HepG2 (cell line): Measurements from ENCODE around the gene SMIM36. TPM values are rescaled to one million over a fixed set of nuclear protein-coding genes. Genes with fewer than 3 reads are reported as not detected.

ENCODE experiments used
- ATF2 ChIP-seq: sonication (generic); formaldehyde crosslinking; IDR thresholded peaks from 2 replicates; pipeline ENCODE4 v1.4.0; 2020; ENCODE audit warnings: missing genetic modification reagents
- ELF3 ChIP-seq: IDR thresholded peaks from 2 replicates; pipeline ENCODE4 v1.6.1; 2016; ENCODE audit warnings: missing genetic modification reagents, missing compliant biosample characterization
- FIP1L1 ChIP-seq: fragments of 200-400 bp; formaldehyde crosslinking; IDR thresholded peaks from 2 replicates; pipeline ENCODE4 v1.6.1; 2018; ENCODE audit warnings: low read depth, mild to moderate bottlenecking, low read length, moderate library complexity, borderline replicate concordance; ENCODE audit not compliant: insufficient read depth
- FOXP1 ChIP-seq, 2 experiments: fragments of 450-650 bp in 1 of 2; IDR thresholded peaks; 2 replicates each; pipeline ENCODE4 v1.6.1; 2017 to 2018; ENCODE audit warnings: antibody characterized with exemption in 1 of 2
- FOXP4 ChIP-seq: sonication (generic); formaldehyde crosslinking; IDR thresholded peaks from 2 replicates; pipeline ENCODE4 v1.4.0; 2020; ENCODE audit warnings: missing genetic modification reagents
- HOMEZ ChIP-seq: IDR thresholded peaks from 2 replicates; pipeline ENCODE4 v1.6.1; 2016; ENCODE audit warnings: low read depth
- MED1 ChIP-seq: sonication (generic); formaldehyde crosslinking; IDR thresholded peaks from 2 replicates; pipeline ENCODE4 v1.4.0; 2020; ENCODE audit warnings: missing genetic modification reagents
- POLR2A ChIP-seq, 2 experiments: IDR thresholded peaks; 2 replicates each; pipeline ENCODE4 v1.6.1; 2011; ENCODE audit warnings: low read depth in 2 of 2, low read length in 2 of 2, mild to moderate bottlenecking in 1 of 2, moderate library complexity in 1 of 2; ENCODE audit not compliant: insufficient read depth in 1 of 2
- SRSF1 ChIP-seq: fragments of 200-400 bp; formaldehyde crosslinking; optimal IDR thresholded peaks from 2 replicates; pipeline ENCODE3; 2017; ENCODE audit warnings: mild to moderate bottlenecking, low read depth, low read length, moderate library complexity
- SUZ12 ChIP-seq: fragments of 150-350 bp; IDR thresholded peaks from 2 replicates; pipeline ENCODE4 v1.6.1; 2014; ENCODE audit warnings: low read depth, low read length
- ZNF142 ChIP-seq: sonication (generic); formaldehyde crosslinking; IDR thresholded peaks from 2 replicates; pipeline ENCODE4 v1.4.0; 2020; ENCODE audit warnings: missing genetic modification reagents
- ZNF430 ChIP-seq: sonication (generic); formaldehyde crosslinking; IDR thresholded peaks from 2 replicates; pipeline ENCODE4 v1.9.0; 2021; ENCODE audit warnings: mild to moderate bottlenecking, missing genetic modification reagents
- ZNF674 ChIP-seq: sonication (generic); formaldehyde crosslinking; IDR thresholded peaks from 2 replicates; pipeline ENCODE4 v1.5.0; 2020; ENCODE audit warnings: low read depth, mild to moderate bottlenecking, missing genetic modification reagents
- ZNF720 ChIP-seq: sonication (generic); formaldehyde crosslinking; IDR thresholded peaks from 2 replicates; pipeline ENCODE4 v1.4.0; 2020; ENCODE audit warnings: missing genetic modification reagents
- ZNF770 ChIP-seq: sonication (generic); formaldehyde crosslinking; IDR thresholded peaks from 2 replicates; pipeline ENCODE4 v1.5.0; 2020; ENCODE audit warnings: mild to moderate bottlenecking, missing genetic modification reagents
- ZNF780A ChIP-seq: sonication (generic); formaldehyde crosslinking; IDR thresholded peaks from 2 replicates; pipeline ENCODE4 v1.8.0; 2022; ENCODE audit warnings: mild to moderate bottlenecking, missing genetic modification reagents, moderate library complexity
- polyA plus RNA-seq, 8 experiments: library from polyadenylated mRNA; depleted of rRNA in 3 of 8; stranded (reverse) in 7 of 8; unstranded in 1 of 8; fragments of >200 nt; fragmentation: Illumina TruSeq in 4 of 8; extraction: Trizol in 4 of 8; gene quantifications; 2 replicates each; pipeline versions ENCODE4 v1.2.1 to v1.2.3, GENCODE V29; 2011 to 2016; ENCODE audit warnings: low read depth in 4 of 8, missing spikeins in 1 of 8, mixed read lengths in 1 of 8; ENCODE audit not compliant: insufficient read depth in 1 of 8
- total RNA-seq, 5 experiments: library from RNA; depleted of rRNA; stranded (reverse); fragments of >200 nt; fragmentation: Illumina TruSeq; extraction: Trizol; gene quantifications; 2 replicates each; pipeline ENCODE4 v1.2.3, GENCODE V29; 2016; ENCODE audit warnings: low read depth in 1 of 5

SMIM36 gene
- total and polyA plus RNA-seq, 2 of the 13 experiments (the other 11 are each of a cell fraction or from before 2014, with no cell fraction given), result not detected

GRCh38 chr17:55421179-55421934 lies 89.9 kb downstream of the SMIM36 start, which contains the start of gene MMD (continued):
- TF ChIP-seq HOMEZ (no peak), ZNF430 (peak; percentile 46; the same call in 1 of the 2 replicates), ZNF142 (CRISPR knock-in tag) (0 out of 2 replicates have a peak, but pooled peaks have one; percentile 14), FOXP4 (CRISPR knock-in tag) (no peak), MED1 (peak; percentile 41; the same call in 1 of the 2 replicates), ELF3 (CRISPR knock-in tag) (no peak), POLR2A (IDR thresholded peaks at IDR 0.05; ENCODE audit: insufficient read depth in 1 of 2, low read depth in 2 of 2, low read length in 2 of 2) (peak in 1 of 2 experiments; percentile 52; a peak in 2 of 4 replicates), ATF2 (CRISPR knock-in tag) (peak; percentile 23; the same call in 1 of the 2 replicates), ZNF780A (CRISPR knock-in tag) (no peak; the same call in 1 of the 2 replicates), SUZ12 (no peak), FIP1L1 (no peak), SRSF1 (peak; percentile 72), FOXP1 (IDR thresholded peaks at IDR 0.05) (no peak), FOXP1 (CRISPR knock-in tag; IDR thresholded peaks at IDR 0.05) (no peak), ZNF770 (CRISPR knock-in tag) (no peak; the same call in none of the 2 replicates), ZNF674 (CRISPR knock-in tag) (no peak), ZNF720 (CRISPR knock-in tag) (no peak)
